Measurements from ENCODE around the gene FAM234B. TPM values are rescaled to one million over a fixed set of nuclear protein-coding genes. Genes with fewer than 3 reads are reported as not detected.

The FAM234B gene
- total and polyA plus RNA-seq, 2 experiments from 2014 or later, result 9.5 to 21.1 TPM

- Mint-ChIP-seq H3K4me3 (no peak overlapping the region), H3K27me3 (ENCODE audit: insufficient read depth, low read depth, poor library complexity) (peaks cover 2% of the 10 kb centered on the region), H3K9me3 (no peaks in the 10 kb centered on the region), H3K4me1 (peaks cover 8% of the 10 kb centered on the region), H3K36me3 (ENCODE audit: low read depth) (no peaks in the 10 kb centered on the region), H3K27ac (no peak overlapping the region)
- no peaks in the 10 kb centered on the region for H3K79me2 ChIP-seq (replicated peaks; ENCODE audit: insufficient read depth)
- no peak for TF ChIP-seq JUNB (IDR thresholded peaks at IDR 0.05; ENCODE audit: unreplicated experiment)
- TF ChIP-seq NANOG (IDR thresholded peaks at IDR 0.05; ENCODE audit: borderline replicate concordance), result no peak
- no peak for TF ChIP-seq ZNF114 (CRISPR knock-in tag; IDR thresholded peaks at IDR 0.05)
- no peak for TF ChIP-seq REST (IDR thresholded peaks at IDR 0.05; ENCODE audit: unreplicated experiment)
- no peak for TF ChIP-seq POLR2AphosphoS5 (IDR thresholded peaks at IDR 0.05; ENCODE audit: low read depth)
- no peak for TF ChIP-seq CTCF (conservative IDR thresholded peaks at IDR 0.05; ENCODE audit: low read depth in 2 of 2)
- no peak for TF ChIP-seq CREB1 (CRISPR knock-in tag; IDR thresholded peaks at IDR 0.05; ENCODE audit: low read depth)
- no peak for TF ChIP-seq ZNF462 (CRISPR knock-in tag; IDR thresholded peaks at IDR 0.05)
- TF ChIP-seq STAT1 (IDR thresholded peaks at IDR 0.05; ENCODE audit: unreplicated experiment), result no peak
- TF ChIP-seq ETS1 (IDR thresholded peaks at IDR 0.05), result no peak
- TF ChIP-seq EZH2phosphoT487 (IDR thresholded peaks at IDR 0.05; ENCODE audit: unreplicated experiment), result no peak
- TF ChIP-seq EZH2 (IDR thresholded peaks at IDR 0.05; ENCODE audit: low read depth, unreplicated experiment), result no peak
- no peak for TF ChIP-seq ZNF331 (CRISPR knock-in tag; IDR thresholded peaks at IDR 0.05; ENCODE audit: low read depth)
- DNase-seq (ENCODE audit: low spot score) (no peak), ATAC-seq (no peak)
- no peak overlapping the region for H2AFZ ChIP-seq
- H3K4me3 ChIP-seq, result no peak overlapping the region
- H3K9me2 ChIP-seq (ENCODE audit: insufficient read depth), result no peaks in the 10 kb centered on the region
- peaks cover 8% of the 10 kb centered on the region for H3K4me1 ChIP-seq (ENCODE audit: insufficient read depth)
- H3F3A ChIP-seq (replicated peaks; ENCODE audit: low read depth), result no peaks in the 10 kb centered on the region
- H3K27ac ChIP-seq (ENCODE audit: low read depth), result no peak overlapping the region
- H4K20me1 ChIP-seq (replicated peaks; ENCODE audit: insufficient read depth), result no peaks in the 10 kb centered on the region
- no peaks in the 10 kb centered on the region for H3K36me3 ChIP-seq (ENCODE audit: insufficient read depth)
- H3K4me2 ChIP-seq, result no peak overlapping the region
- no peaks in the 10 kb centered on the region for H3K27me3 ChIP-seq (ENCODE audit: insufficient read depth)
Observed at GRCh38 chr12:13130981-13131380, 86.8 kb downstream of the FAM234B start.

Measured in GM23338 (cell line).